GM19238 (cell line): ENCODE measurements around the gene SRGAP1.
"Not testable (repeated sequence)": the region's sequence is repeated elsewhere in the genome, so short reads cannot be mapped to it uniquely, and the experiment has no call there.

ENCODE experiments used
- DNase-seq: peaks from one replicate; pipeline ENCODE4 v3.0.0; 2011; ENCODE audit warnings: low spot score; ENCODE audit not compliant: insufficient read length

SRGAP1 gene

GRCh38 chr12:63867053-63867452 is 22.6 kb downstream of the SRGAP1 start:
- no peak for DNase-seq

GRCh38 chr12:63869656-63870055 is 25.2 kb downstream of the SRGAP1 start:
- DNase-seq, result no peak

GRCh38 chr12:63870838-63871237 is 26.3 kb downstream of the SRGAP1 start:
- no peak for DNase-seq

GRCh38 chr12:63874897-63875480 is 30.5 kb downstream of the SRGAP1 start:
- DNase-seq, result no peak

- no peak for DNase-seq
Observed at GRCh38 chr12:63875703-63876102, 31.2 kb downstream of the SRGAP1 start.

- no peak for DNase-seq
Observed at GRCh38 chr12:63876980-63877379, 32.5 kb downstream of the SRGAP1 start.

GRCh38 chr12:63877693-63878092 is 33.2 kb downstream of the SRGAP1 start:
- no peak for DNase-seq

- not testable (repeated sequence) for DNase-seq
Observed at GRCh38 chr12:63880235-63880634, 35.7 kb downstream of the SRGAP1 start.

- DNase-seq, result no peak
Observed at GRCh38 chr12:63880742-63881263, 36.3 kb downstream of the SRGAP1 start.

GRCh38 chr12:63882844-63883243 is 38.3 kb downstream of the SRGAP1 start:
- DNase-seq, result no peak

- no peak for DNase-seq
Observed at GRCh38 chr12:63885401-63885800, 40.9 kb downstream of the SRGAP1 start.

GRCh38 chr12:63888908-63889635 is 44.6 kb downstream of the SRGAP1 start:
- no peak for DNase-seq

- no peak for DNase-seq
Observed at GRCh38 chr12:63889721-63890509, 45.4 kb downstream of the SRGAP1 start.

- DNase-seq, result no peak
Observed at GRCh38 chr12:63893170-63893569, 48.7 kb downstream of the SRGAP1 start.

- no peak for DNase-seq
Observed at GRCh38 chr12:63894132-63894531, 49.6 kb downstream of the SRGAP1 start.

- no peak for DNase-seq
Observed at GRCh38 chr12:63895841-63896240, 51.3 kb downstream of the SRGAP1 start.

GRCh38 chr12:63897931-63898330 is 53.4 kb downstream of the SRGAP1 start:
- DNase-seq, result no peak

GRCh38 chr12:63898764-63899337 is 54.4 kb downstream of the SRGAP1 start:
- DNase-seq, result no peak

GRCh38 chr12:63899396-63899795 is 54.9 kb downstream of the SRGAP1 start:
- DNase-seq, result no peak

- no peak for DNase-seq
Observed at GRCh38 chr12:63900922-63901793, 56.7 kb downstream of the SRGAP1 start.

GRCh38 chr12:63904653-63905052 is 60.2 kb downstream of the SRGAP1 start:
- no peak for DNase-seq
